HL-60 (cell line): ENCODE data around the gene SLC38A2.
"Not testable (repeated sequence)": the region's sequence is repeated elsewhere in the genome, so short reads cannot be mapped to it uniquely, and the experiment has no call there.

Experiments used
- DNase-seq, 2 experiments: peaks; one replicate each; pipeline ENCODE4 v3.0.0-alpha.2; 2010 to 2020; ENCODE audit warnings: low read depth in 1 of 2, low spot score in 1 of 2
- H3K27ac ChIP-seq: fragments of 250-450 bp; sonication (Bioruptor Pico); replicated peaks from 2 replicates; pipeline ENCODE4 v1.5.1; 2020; ENCODE audit warnings: mild to moderate bottlenecking, moderate library complexity
- H3K27me3 ChIP-seq: fragments of 250-450 bp; sonication (Bioruptor Pico); 2 replicates; pipeline ENCODE4 v1.5.1; 2021; ENCODE audit warnings: mild to moderate bottlenecking, moderate library complexity; ENCODE audit not compliant: insufficient read depth, poor library complexity, severe bottlenecking
- H3K4me3 ChIP-seq: replicated peaks from 2 replicates; pipeline ENCODE4 v1.5.1; 2011; ENCODE audit warnings: mild to moderate bottlenecking, control low read depth, low read length; ENCODE audit not compliant: insufficient read depth
- CTCF ChIP-seq: IDR thresholded peaks from one replicate; pipeline ENCODE4 v1.5.1; 2011; ENCODE audit warnings: low read length, control low read depth, inconsistent platforms; ENCODE audit not compliant: insufficient read depth
- GABPA ChIP-seq: IDR thresholded peaks from 2 replicates; pipeline ENCODE4 v1.6.1; 2012; ENCODE audit warnings: low read depth
- POLR2AphosphoS5 ChIP-seq: IDR thresholded peaks from 2 replicates; pipeline ENCODE4 v1.6.1; 2012; ENCODE audit warnings: low read depth
- REST ChIP-seq: IDR thresholded peaks from 2 replicates; pipeline ENCODE4 v1.6.1; 2012; ENCODE audit warnings: low read depth; ENCODE audit not compliant: insufficient replicate concordance
- SPI1 ChIP-seq: IDR thresholded peaks from 2 replicates; pipeline ENCODE4 v1.6.1; 2012; ENCODE audit warnings: low read depth, mild to moderate bottlenecking, borderline replicate concordance

Gene SLC38A2

GRCh38 chr12:46402451-46402850 is 29.9 kb upstream of the SLC38A2 start:
- Histone ChIP-seq H3K27me3 (no peaks in the 10 kb centered on the region), H3K4me3 (no peak overlapping the region), H3K27ac (no peak overlapping the region)
- no peak for DNase-seq
- TF ChIP-seq CTCF = no peak
- TF ChIP-seq REST = no peak
- no peak for TF ChIP-seq SPI1
- TF ChIP-seq POLR2AphosphoS5 = no peak
- TF ChIP-seq GABPA = no peak

DNA sequence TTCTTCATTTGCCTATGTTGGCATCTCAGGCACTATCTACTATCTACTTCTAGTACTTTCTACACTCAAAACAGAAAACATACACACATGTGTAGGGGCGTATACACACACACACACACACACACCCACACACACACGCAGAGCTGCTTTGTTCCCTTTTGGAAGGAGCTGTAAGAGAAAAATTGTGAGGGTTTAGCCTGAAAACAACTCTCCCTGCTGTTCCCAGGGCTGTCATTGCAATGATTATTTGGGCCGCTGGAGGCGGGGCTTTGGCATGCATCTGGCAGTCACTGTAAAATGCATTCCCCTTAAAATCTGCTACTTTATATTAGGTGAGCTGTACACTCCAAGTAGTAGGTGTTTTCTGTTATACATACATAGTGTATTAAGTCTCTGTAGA is 29.1 kb upstream of the SLC38A2 start:
- DNase-seq = no peak
- H3K27ac ChIP-seq = no peak overlapping the region
- no peak overlapping the region for H3K4me3 ChIP-seq
- no peaks in the 10 kb centered on the region for H3K27me3 ChIP-seq
- TF ChIP-seq CTCF (no peak), SPI1 (no peak), REST (no peak), POLR2AphosphoS5 (no peak), GABPA (no peak)

- DNase-seq = no peak
- H3K27me3 ChIP-seq = no peaks in the 10 kb centered on the region
- no peak overlapping the region for H3K27ac ChIP-seq
- TF ChIP-seq POLR2AphosphoS5 (no peak), GABPA (no peak), SPI1 (no peak), REST (no peak), CTCF (no peak)
- no peak overlapping the region for H3K4me3 ChIP-seq
Measured at GRCh38 chr12:46400406-46400805, 27.8 kb upstream of the SLC38A2 start.

GRCh38 chr12:46399461-46400248 is 27.1 kb upstream of the SLC38A2 start:
- not testable (repeated sequence) for H3K27ac ChIP-seq, DNase-seq, H3K4me3 ChIP-seq, H3K27me3 ChIP-seq
